T47D (cell line): ENCODE results near the gene NIPAL3.
"Not testable (repeated sequence)": the region's sequence is repeated elsewhere in the genome, so short reads cannot be mapped to it uniquely, and the experiment has no call there.

Source experiments
- DNase-seq, 2 experiments: peaks; one replicate each; pipeline versions ENCODE4 v3.0.0 to v3.0.0-alpha.2; 2011 to 2012; ENCODE audit warnings: low read depth in 1 of 2, low spot score in 1 of 2
- JUND ChIP-seq: IDR thresholded peaks from 2 replicates; pipeline ENCODE4 v1.6.1; 2012; ENCODE audit warnings: low read depth
- in situ Hi-C: cut with HindIII; loops from 2 replicates; pipeline ENCODE4 v1.10.0; 2016; ENCODE audit warnings: low sequenced_read_pairs, low pct_unique_long_range_greater_than_20kb

NIPAL3 gene

DNA sequence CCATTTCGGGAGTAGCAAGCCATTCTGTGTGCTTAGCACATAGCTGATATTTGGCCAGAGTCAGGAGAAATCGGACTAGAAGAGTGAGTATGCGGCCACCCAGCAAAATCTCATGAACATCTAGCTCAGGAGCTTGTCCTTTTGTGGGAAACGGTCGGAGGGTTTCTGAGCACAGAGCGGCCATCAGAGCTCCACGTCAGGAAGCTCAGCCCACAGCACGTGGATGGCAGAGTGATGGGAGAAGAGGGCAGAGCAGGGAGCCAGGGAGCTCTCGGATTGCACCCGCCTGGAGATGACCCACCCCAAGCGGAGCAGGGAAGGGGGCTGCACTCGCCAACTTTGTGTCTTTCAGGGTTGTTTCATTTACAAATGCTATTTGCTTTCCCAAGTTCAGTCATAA lies 100.9 kb downstream of the NIPAL3 start:
- DNase-seq = no peak
- in situ Hi-C loops = no loop called here
- TF ChIP-seq JUND = no peak

DNA sequence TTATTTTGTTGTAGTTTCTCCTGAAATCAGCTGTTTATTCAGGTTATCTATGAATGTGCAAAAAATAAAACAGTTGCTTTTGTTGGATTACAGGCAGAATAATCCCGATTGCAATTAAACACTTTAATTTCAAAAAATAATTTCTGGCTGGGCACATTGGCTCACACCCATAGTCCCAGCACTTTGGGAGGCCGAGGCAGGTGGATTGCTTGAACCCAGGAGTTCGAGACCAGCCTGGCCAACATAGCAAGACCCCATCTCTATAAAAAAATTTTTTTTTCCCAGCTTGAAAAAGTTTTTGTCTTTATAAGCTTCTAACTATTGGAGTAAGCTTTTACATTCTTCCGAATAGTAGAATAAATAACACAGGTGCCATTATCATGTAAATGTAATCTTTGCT lies 102.3 kb downstream of the NIPAL3 start:
- DNase-seq = no peak
- TF ChIP-seq JUND = no peak
- in situ Hi-C loops = no loop called here

DNA sequence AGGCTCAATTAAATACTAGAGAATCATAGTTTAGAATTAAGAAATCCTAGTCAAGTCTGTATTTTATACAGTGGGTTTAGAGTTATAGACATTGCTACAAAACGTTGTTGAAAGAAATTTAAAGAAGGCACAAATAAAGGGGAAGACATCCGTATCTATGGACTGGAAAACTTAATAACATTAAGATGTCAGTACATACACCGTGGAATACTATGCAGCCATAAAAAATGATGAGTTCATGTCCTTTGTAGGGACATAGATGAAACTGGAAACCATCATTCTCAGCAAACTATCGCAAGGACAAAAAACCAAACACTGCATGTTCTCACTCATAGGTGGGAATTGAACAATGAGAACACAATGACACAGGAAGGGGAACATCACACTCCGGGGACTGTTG lies 104.7 kb downstream of the NIPAL3 start:
- in situ Hi-C loops, DNase-seq: not testable (repeated sequence)
